NCI-H524 (cell line): ENCODE measurements around the gene ZNFX1.
A peak's percentile ranks its signal among the peaks of the same experiment; 100 is the strongest.
"Not testable (repeated sequence)": the region's sequence is repeated elsewhere in the genome, so short reads cannot be mapped to it uniquely, and the experiment has no call there.

Source experiments
- DNase-seq, 2 experiments: peaks; one replicate each; lab custom pipeline; 2025; lab: John Stamatoyannopoulos, UW

Gene ZNFX1

DNA sequence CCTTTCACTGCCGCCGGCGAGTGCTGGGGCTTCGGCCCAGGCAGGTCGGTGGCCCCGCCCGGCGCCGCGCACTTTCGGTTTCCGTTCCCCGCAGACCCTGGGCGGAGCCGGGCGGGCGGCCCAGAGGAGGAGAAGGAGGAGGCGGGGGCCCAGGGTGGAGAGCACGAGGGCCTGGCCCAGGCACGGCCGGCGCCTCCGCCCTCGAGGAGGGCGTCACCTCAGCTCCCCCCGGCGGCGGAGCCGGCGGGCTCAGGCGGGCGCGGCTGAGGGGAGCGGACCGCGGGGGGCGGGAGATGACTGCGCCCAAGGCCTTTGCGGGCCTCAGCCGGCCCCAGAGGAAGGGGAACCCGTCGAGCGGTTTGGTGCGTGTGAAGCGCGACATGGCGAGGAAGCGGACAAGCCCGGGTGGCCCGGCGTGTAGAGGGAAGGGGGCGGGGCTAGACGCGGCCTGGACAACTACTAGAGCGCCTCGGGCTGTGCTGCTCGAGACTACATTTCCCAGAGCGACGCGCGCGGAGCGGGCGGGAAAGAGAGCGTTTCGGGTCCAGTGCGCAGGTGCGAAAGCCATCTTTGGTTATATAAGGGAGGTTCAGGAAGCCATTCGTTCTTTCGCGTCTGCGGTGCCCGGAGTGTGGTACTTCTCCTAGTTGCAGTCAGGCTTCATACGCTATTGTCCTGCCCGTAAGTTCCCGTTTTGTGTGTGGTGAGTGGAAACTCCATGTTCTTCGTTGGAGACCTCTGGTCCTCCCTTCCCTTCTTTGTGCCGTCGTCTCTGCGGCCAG, at the start of gene ZNFX1:
ZNFX1 (minus strand) TSS at position 22 of the 782 bp plus-strand sequence. CDS start 2,218 bp downstream, outside the sequence.
- DNase-seq: peak; percentile 97 to 98

GRCh38 chr20:49326026-49326425, 48.2 kb upstream of the ZNFX1 start:
- no peak for DNase-seq

- no peak for DNase-seq
These were observed 46.4 kb upstream of the ZNFX1 start for GRCh38 chr20:49324306-49324705.

DNA sequence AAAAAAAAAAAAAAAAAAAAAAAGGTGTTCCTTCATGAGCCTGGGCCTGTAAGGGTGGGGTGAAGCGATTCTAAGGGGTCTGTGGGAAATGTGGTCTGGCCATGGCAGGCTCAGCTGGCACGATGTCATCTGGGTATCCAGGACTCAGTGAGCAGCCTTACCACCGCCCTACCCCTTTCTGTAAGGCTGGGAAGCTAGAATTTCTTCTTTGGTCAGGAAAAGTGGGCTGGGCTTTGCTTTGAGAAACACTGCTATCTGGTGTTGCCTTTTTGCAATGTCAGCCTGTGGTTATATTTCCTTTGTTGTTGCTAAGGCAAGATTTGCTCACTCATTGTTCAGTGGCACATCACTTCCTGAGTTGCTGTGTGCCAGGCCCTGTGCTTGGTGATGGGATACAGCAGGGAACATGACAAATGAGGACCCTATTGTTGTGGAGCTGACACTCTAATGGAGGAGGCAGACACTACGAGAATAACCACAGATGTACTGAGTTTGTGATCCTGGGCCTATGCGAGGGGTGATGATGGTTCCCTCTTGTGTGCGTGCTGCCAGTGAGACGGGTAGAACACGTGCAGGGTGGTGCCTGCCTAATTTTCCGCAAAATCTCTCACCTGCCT, 45.9 kb upstream of the ZNFX1 start:
- DNase-seq: peak in 1 of 2 experiments; percentile 28

DNA sequence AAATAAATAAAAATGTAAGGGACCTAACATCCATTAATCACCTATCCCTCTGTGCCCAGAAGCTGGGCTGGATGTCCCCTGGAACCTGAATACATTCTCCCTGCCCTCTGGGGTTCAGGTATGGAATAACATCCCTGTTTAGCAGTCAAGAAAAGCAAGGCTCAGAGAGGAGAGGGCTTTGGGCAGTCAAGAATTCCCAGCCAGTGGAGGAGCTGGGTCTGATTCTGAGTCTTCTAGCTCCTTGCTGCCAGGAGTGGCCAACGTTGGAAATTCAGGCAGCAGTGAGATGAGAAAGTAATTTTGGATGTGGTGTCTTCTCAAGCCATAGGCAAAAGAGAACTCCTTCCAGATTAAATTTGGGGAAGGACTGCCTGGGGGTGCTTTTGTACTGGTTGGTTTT, 42.6 kb upstream of the ZNFX1 start:
- DNase-seq: peak; percentile 53 to 75

DNA sequence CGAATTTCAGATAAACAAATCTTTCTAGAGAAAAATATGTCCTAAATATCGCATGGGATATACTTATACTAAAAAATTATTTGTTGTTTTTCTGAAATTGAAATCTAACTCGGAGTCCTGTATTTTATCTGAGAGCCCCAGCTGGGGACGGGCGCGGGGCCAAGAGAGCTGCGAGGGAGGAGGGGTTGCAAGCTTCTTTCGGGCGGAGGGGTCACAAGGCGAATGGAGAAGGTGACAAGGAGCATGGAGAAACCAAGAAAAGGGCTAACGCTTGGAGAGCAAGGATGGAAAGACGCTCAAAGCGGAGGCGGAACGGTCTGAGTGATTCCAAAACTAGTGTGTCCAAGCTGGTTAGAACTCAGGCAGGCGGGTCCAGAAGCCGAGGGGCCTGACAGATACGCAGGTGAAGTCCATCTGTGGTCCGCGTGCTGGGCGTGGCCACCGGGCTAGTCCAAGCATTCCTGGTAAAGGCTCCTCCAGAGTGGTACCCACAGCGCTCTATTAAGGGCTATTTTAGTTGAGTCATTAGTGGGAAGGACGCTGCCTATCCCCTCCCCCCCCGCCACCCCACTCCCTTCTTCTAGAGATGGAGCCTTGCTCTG, 41.5 kb upstream of the ZNFX1 start:
- peak in 1 of 2 experiments; percentile 25 for DNase-seq

DNA sequence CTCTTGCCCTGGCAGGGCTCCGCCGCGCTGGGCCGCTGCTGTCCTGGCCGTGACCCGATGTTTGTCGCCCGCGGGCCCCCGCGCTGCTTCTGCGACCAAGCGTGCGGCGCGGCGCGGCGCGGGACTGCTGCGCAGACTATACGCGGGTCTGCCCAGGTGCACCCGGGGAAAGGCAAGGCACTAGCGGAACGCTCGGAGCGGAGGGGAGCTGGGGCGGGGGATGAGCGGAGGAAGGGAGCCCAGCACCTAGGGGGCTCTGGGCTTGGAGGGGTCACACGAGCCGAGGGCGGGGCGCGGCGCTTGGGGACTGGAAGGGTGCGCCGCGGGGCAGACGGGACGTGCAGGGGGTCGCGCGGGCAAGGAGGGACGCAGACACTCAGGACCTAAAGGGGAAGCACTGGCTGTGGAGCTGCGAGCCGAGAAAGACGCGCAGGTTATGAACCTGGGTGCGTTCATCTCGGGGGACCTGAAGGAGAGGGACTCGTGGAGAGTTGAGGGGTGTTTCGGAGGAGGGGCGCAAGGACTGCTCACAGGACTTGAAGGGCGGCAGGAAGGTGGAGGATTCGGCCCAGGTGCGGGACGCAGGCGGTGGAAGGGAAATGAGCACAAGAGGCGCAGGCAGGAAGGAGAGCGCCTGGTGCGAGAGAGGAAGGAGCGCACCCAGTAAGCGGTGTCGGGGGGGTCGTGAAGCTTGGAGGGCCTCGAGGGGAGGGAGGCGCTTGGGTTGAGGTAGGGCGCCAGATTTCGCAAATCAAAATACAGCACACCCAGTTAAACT, 40.8 kb upstream of the ZNFX1 start:
- DNase-seq: peak in 1 of 2 experiments; percentile 28

- DNase-seq: no peak
These were observed 40.2 kb upstream of the ZNFX1 start for GRCh38 chr20:49318091-49318429.

- no peak for DNase-seq
These were observed 38.8 kb upstream of the ZNFX1 start for GRCh38 chr20:49316704-49317103.

GRCh38 chr20:49315580-49315979, 37.7 kb upstream of the ZNFX1 start:
- no peak for DNase-seq

- not testable (repeated sequence) for DNase-seq
These were observed 36.2 kb upstream of the ZNFX1 start for GRCh38 chr20:49314052-49314451.

DNA sequence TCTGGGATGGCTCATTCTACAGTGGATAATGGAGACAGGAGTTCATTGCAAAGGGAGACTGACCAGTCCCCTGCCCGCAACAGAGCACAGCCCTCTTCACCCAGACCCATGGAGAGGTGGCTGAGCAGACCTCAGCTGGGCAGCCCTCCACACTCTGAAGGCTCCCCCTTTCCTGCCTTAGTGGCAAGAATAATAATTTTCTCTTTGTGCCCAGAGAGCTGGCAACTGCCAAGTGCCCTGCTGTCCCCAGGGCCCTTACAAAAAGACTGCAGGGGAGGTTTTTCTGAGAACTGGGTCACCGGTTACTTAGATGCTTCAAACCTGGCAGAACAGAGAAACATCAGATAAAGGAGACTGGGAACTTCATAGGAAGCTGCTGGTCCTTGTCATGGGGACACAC, 35.4 kb upstream of the ZNFX1 start:
- no peak for DNase-seq

DNA sequence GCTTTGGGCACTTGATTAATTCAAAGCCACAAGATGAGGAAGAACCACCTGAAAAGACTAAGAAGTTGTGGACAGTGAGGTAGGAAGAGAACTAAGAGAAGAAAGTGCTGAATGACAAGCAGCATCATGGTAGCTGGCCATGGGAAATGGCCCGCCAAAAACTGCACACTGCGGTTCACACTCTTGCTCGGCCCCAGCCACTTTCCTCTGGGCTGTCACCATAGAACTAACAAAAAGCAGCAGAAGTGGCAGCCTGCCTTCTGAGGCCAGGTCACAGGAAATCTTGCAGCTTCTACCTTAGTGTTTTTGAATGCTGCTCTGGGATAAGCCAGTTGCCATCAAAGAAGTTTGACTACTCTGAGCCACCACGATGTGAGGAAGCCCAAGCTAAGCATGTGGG, 34.8 kb upstream of the ZNFX1 start:
- DNase-seq: no peak

- no peak for DNase-seq
These were observed 32.8 kb upstream of the ZNFX1 start for GRCh38 chr20:49310705-49311104.

DNA sequence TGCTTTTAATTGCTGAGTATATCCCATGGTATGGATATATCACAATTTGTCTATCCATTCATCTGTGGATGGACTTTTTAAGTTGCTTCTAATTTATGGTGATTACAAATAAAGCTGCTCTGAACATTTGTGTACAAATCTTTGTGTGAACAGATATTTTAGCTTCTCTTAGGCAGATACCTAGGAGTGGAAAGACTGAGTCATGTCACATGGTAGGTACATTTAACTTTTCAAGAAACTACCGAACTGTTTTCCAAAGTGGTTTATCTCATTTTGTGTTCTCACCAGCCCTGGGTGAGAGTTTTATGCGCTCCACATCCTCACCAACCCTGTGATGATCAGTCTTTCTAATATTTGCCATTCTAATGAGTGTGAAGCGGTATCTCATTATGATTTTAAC, 31.0 kb upstream of the ZNFX1 start:
- DNase-seq: no peak

- DNase-seq: peak; percentile 32 to 75
These were observed 29.2 kb upstream of the ZNFX1 start for GRCh38 chr20:49306903-49307620.

GRCh38 chr20:49303065-49303552, 25.3 kb upstream of the ZNFX1 start:
- DNase-seq: no peak

- no peak for DNase-seq
These were observed 20.0 kb upstream of the ZNFX1 start for GRCh38 chr20:49297605-49298530.

GRCh38 chr20:49294002-49294654, 16.3 kb upstream of the ZNFX1 start:
- not testable (repeated sequence) for DNase-seq

- DNase-seq: no peak
These were observed 15.3 kb upstream of the ZNFX1 start for GRCh38 chr20:49293122-49293521.
